ENCODE results near the gene TMCC3.

DNA sequence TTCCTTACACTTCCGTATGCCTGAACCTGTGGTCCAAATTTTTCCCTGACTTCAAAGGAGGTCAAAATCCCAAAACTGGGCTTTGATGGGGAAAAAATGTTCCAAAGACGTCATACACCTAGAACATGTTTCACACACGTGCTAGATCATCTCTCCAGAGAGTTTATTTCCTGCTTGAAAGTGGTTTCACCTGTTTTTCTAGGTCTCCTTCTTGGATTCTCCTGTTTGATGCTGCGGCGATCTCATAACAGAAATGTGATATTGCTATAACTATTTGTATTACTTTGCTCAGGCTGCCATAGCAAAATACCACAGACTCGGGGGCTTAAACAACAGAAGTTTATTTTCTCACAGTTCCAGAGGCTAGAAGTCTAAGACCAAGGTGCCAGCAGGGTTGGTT is 19.7 kb upstream of the TMCC3 start:
- TF ChIP-seq, protein P1, sequence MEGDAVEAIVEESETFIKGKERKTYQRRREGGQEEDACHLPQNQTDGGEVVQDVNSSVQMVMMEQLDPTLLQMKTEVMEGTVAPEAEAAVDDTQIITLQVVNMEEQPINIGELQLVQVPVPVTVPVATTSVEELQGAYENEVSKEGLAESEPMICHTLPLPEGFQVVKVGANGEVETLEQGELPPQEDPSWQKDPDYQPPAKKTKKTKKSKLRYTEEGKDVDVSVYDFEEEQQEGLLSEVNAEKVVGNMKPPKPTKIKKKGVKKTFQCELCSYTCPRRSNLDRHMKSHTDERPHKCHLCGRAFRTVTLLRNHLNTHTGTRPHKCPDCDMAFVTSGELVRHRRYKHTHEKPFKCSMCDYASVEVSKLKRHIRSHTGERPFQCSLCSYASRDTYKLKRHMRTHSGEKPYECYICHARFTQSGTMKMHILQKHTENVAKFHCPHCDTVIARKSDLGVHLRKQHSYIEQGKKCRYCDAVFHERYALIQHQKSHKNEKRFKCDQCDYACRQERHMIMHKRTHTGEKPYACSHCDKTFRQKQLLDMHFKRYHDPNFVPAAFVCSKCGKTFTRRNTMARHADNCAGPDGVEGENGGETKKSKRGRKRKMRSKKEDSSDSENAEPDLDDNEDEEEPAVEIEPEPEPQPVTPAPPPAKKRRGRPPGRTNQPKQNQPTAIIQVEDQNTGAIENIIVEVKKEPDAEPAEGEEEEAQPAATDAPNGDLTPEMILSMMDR (IDR thresholded peaks at IDR 0.05): no peak
- TF ChIP-seq ZFX (IDR thresholded peaks at IDR 0.05; ENCODE audit: borderline replicate concordance): no peak

Measured in 22Rv1 (cell line).